GM18507 (cell line): ENCODE results near the gene SLC7A1.
A peak's percentile ranks its signal among the peaks of the same experiment; 100 is the strongest.

Source experiments
- DNase-seq: peaks from one replicate; pipeline ENCODE4 v3.0.0; 2011; ENCODE audit warnings: low read depth; ENCODE audit not compliant: insufficient read length; ENCODE audit errors: extremely low spot score
- FAIRE-seq: peaks from 2 replicates; lab custom pipeline; 2011; peaks lifted over from hg19 to GRCh38; lab: Jason Lieb, UNC

The SLC7A1 gene

GRCh38 chr13:29587645-29588044, 7.8 kb downstream of the SLC7A1 start:
- no peak for FAIRE-seq
- no peak for DNase-seq

GRCh38 chr13:29583073-29583785, 12.3 kb downstream of the SLC7A1 start:
- no peak for FAIRE-seq
- no peak for DNase-seq

GRCh38 chr13:29582171-29582570, 13.3 kb downstream of the SLC7A1 start:
- FAIRE-seq: no peak
- no peak for DNase-seq

- FAIRE-seq: no peak
- no peak for DNase-seq
Observed at GRCh38 chr13:29581666-29582065, 13.8 kb downstream of the SLC7A1 start.

- FAIRE-seq (no peak), DNase-seq (no peak)
Observed at GRCh38 chr13:29579094-29579493, 16.4 kb downstream of the SLC7A1 start.

- DNase-seq (no peak), FAIRE-seq (no peak)
Observed at GRCh38 chr13:29578300-29579085, 17.0 kb downstream of the SLC7A1 start.

- DNase-seq (no peak), FAIRE-seq (no peak)
Observed at GRCh38 chr13:29577136-29578051, 18.1 kb downstream of the SLC7A1 start.

GRCh38 chr13:29576581-29576980, 18.9 kb downstream of the SLC7A1 start:
- no peak for FAIRE-seq

GRCh38 chr13:29575098-29575497, 20.4 kb downstream of the SLC7A1 start:
- FAIRE-seq (no peak), DNase-seq (no peak)

More at GRCh38 chr13:29576581-29576980, 18.9 kb downstream of the SLC7A1 start:
- DNase-seq: no peak

GRCh38 chr13:29573190-29573589, 22.3 kb downstream of the SLC7A1 start:
- FAIRE-seq: peak; percentile 12

GRCh38 chr13:29572575-29572974, 22.9 kb downstream of the SLC7A1 start:
- DNase-seq (no peak), FAIRE-seq (no peak)

More at GRCh38 chr13:29573190-29573589, 22.3 kb downstream of the SLC7A1 start:
- no peak for DNase-seq

- FAIRE-seq: no peak
- DNase-seq: no peak
Observed at GRCh38 chr13:29571876-29572570, 23.5 kb downstream of the SLC7A1 start.

- no peak for DNase-seq
- no peak for FAIRE-seq
Observed at GRCh38 chr13:29570051-29570654, 25.3 kb downstream of the SLC7A1 start.

- no peak for DNase-seq
- no peak for FAIRE-seq
Observed at GRCh38 chr13:29569253-29570050, 26.0 kb downstream of the SLC7A1 start.

GRCh38 chr13:29568731-29569130, 26.8 kb downstream of the SLC7A1 start:
- FAIRE-seq (no peak), DNase-seq (no peak)

- no peak for DNase-seq
- FAIRE-seq: no peak
Observed at GRCh38 chr13:29567411-29567810, 28.1 kb downstream of the SLC7A1 start.

- DNase-seq (no peak), FAIRE-seq (no peak)
Observed at GRCh38 chr13:29566206-29566605, 29.3 kb downstream of the SLC7A1 start.

GRCh38 chr13:29564818-29565217, 30.7 kb downstream of the SLC7A1 start:
- DNase-seq (no peak), FAIRE-seq (no peak)
